Measurements from ENCODE around the gene ARHGEF10L. TPM values are rescaled to one million over a fixed set of nuclear protein-coding genes. Genes with fewer than 3 reads are reported as not detected.
"Not testable (repeated sequence)": the region's sequence is repeated elsewhere in the genome, so short reads cannot be mapped to it uniquely, and the experiment has no call there.

The ARHGEF10L gene
- total RNA-seq, 2 experiments from 2014 or later, result not detected

DNA sequence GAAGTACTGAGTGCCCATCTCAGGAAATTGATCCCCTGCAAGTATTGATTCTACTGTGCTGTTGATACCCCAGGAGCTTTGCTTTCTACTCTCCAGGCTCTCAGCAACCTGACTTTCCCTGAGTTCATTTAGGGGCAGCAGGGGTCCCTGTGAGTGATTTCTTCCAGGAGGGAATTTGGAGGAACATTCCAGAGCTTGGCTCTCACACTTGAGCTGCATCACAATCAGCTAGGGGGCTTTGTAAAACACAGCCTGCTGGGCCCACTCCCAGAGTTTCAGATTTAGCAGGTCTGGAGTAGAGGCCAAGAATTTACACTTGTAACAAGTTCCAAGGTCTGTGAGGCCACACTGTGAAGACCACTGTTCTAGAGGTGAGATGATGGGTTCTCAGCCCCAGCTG lies 199.6 kb downstream of the ARHGEF10L start:
- Mint-ChIP-seq H3K9me3 (no peaks in the 10 kb centered on the region), H3K4me1 (no peaks in the 10 kb centered on the region), H3K27ac (no peak overlapping the region), H3K27me3 (peaks cover 12% of the 10 kb centered on the region), H3K36me3 (no peaks in the 10 kb centered on the region), H3K4me3 (no peak overlapping the region)
- no peak for DNase-seq

DNA sequence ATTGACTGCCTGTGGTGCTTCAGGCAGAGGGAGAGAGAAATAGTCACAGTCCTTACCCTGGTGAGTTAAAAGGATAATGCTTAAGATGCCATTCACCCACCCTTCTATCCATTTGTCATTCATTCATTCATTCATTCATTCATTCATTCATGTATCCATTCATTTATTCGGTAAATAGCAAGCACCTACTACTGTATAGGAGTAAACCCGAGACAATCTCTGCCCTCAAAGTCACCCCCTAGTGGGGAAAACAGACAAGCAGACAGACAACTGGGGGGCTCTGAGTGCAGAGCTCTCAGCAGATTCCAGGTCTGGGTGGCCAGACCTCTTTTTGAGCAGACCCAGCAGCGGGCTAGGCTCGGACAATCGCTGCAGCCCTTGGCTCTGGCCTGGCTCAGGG lies 201.6 kb downstream of the ARHGEF10L start:
- Mint-ChIP-seq H3K4me1 (no peaks in the 10 kb centered on the region), H3K27ac (no peak overlapping the region), H3K9me3 (no peaks in the 10 kb centered on the region), H3K36me3 (no peaks in the 10 kb centered on the region), H3K4me3 (no peak overlapping the region), H3K27me3 (peaks cover 15% of the 10 kb centered on the region)
- DNase-seq, result no peak

DNA sequence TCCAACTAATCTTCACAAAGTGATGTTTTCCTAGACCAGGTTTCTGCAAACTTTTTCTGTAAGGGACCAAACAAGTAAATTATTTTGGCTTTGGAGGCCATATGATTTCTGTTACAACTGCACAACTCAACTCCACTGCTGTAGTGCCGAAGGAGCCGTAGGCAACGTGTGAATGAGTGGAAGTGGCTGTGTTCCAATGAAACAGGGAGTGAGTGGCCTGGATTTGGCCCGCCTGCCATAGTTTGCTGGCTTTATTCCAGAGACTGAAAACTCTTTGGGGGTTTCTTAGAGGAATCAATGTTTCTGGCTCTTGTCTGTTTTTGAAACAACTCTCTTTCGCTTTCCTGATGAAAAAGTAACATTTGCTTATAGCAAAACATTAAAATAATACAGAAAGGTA lies 203.1 kb downstream of the ARHGEF10L start:
- DNase-seq, result no peak
- H3K27me3 Mint-ChIP-seq, result peaks cover 15% of the 10 kb centered on the region
- no peaks in the 10 kb centered on the region for H3K36me3 Mint-ChIP-seq
- no peaks in the 10 kb centered on the region for H3K4me1 Mint-ChIP-seq
- H3K27ac Mint-ChIP-seq, result no peak overlapping the region
- no peaks in the 10 kb centered on the region for H3K9me3 Mint-ChIP-seq
- no peak overlapping the region for H3K4me3 Mint-ChIP-seq

DNA sequence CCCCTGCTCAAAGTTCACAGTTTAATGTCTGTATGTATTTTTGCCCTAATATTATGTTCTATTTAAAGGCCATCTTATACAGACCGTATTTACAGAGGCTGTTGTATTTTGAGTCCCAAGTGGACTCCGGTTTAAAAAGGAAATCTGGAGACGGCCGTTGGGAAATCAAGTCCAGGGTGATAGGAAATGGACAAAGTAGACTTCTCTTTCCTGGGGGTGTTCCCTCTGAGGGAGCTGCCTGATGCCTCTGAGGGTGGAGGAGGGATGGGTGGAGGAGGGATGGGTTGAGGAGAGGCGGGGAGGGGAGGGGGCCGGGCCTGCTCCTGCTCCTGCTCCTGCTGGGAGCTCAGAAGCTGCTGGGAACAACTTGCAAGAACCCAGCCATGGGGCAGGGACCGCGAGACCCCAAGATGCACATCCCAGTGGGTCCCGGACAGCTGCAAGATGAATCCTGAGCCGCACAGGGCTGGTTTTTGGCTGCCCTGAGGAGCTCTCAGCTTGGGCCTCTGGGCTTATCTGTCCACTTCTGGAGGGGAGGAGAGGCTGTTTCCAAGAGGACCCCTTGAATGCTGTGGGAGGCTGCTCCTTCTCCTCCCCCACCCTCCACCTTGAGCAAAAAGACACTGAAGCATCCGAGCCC lies 203.6 kb downstream of the ARHGEF10L start:
- H3K36me3 Mint-ChIP-seq, result no peaks in the 10 kb centered on the region
- H3K4me1 Mint-ChIP-seq, result no peaks in the 10 kb centered on the region
- no peak overlapping the region for H3K4me3 Mint-ChIP-seq
- no peak for DNase-seq
- H3K27me3 Mint-ChIP-seq, result peaks cover 15% of the 10 kb centered on the region
- no peak overlapping the region for H3K27ac Mint-ChIP-seq
- no peaks in the 10 kb centered on the region for H3K9me3 Mint-ChIP-seq

DNA sequence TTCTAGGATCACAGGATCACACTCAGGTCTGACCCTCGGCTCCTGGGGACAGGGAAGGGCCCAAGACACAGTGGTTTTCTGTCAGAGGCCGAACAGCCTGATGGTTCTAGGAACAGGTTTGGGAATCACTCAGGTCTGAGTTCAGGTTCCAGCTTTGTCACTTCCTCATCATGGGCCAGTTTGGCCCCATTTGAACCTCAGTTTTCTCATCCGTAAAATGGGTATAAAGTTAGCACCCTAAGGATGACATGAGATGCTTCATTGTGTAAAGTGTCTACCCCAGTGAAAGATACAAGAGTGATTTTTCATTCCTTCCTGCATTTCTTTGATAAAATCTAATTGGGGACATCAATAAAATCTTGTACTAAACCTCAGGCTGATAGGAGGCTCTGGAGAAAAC lies 204.4 kb downstream of the ARHGEF10L start:
- no peak for DNase-seq
- peaks cover 15% of the 10 kb centered on the region for H3K27me3 Mint-ChIP-seq
- no peak overlapping the region for H3K27ac Mint-ChIP-seq
- no peaks in the 10 kb centered on the region for H3K9me3 Mint-ChIP-seq
- H3K4me3 Mint-ChIP-seq, result no peak overlapping the region
- H3K4me1 Mint-ChIP-seq, result no peaks in the 10 kb centered on the region
- H3K36me3 Mint-ChIP-seq, result no peaks in the 10 kb centered on the region

DNA sequence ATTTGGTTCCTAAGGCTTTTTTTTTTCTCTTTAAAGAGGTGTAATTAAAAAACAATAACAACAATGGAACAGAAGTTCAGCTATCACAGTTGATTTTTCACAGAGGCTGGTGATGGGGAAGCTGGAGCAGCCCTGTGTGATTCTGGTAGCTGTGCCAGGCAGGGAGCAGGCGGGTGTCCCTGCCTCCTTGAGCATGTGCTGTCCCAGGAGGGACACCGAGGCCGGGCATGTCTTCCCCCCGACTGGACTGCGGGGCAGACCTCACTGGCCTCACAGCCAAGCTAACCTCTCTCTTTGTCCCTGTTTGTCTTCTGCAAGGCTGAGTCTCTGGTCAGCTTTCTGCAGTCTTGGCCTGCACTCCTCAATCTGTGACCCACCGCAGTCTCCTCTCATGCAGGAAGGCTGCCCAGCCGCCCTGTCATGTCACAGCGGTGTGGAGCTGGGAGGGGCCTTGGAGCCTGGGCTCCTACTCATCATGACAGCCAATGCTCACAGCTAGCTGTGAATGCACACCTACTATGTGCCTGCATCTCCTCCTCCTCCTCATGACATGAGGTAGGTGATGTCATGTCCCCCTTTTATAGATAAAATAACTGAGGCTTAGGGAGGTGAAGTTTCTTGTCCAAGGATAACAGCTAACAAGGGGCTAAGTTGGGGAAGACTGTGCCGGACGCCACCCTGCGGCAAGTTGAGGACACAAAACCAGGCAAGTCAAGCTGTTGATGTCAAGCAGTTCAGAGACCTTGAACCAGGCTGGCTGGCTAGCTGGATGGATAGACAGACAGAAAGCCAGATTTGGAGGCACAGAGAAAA lies 205.4 kb downstream of the ARHGEF10L start:
- H3K4me1 Mint-ChIP-seq, result no peaks in the 10 kb centered on the region

DNA sequence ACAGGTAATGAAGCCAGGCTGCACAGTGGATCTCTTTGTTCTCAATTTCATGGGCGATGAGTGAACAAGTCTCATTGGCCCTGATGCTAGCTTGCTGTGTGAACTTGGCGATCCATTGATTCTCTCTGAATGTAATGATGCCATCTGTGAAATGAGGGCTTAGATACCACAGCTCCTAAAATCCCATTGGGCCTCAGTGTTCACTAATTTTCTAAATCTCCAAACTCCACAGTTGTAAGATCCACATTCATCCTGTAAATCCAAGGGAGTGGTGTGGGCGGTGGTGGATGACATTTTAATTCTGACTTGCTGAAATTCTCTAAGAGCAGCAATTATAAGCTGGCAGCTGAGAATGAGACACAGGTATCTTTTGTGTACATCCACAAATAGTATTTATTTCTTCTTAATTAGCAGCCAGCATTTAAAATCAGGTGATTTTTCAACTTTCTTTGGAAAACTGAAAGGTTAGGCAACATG lies 206.0 kb downstream of the ARHGEF10L start:
- Mint-ChIP-seq H3K27me3 (peaks cover 13% of the 10 kb centered on the region), H3K36me3 (no peaks in the 10 kb centered on the region), H3K4me3 (no peak overlapping the region), H3K4me1 (no peaks in the 10 kb centered on the region), H3K9me3 (no peaks in the 10 kb centered on the region), H3K27ac (no peak overlapping the region)
- DNase-seq, result no peak

More for the DNA sequence above, 205.4 kb downstream of the ARHGEF10L start:
- DNase-seq, result no peak
- H3K27me3 Mint-ChIP-seq, result peaks cover 15% of the 10 kb centered on the region
- no peaks in the 10 kb centered on the region for H3K36me3 Mint-ChIP-seq
- H3K9me3 Mint-ChIP-seq, result no peaks in the 10 kb centered on the region
- H3K27ac Mint-ChIP-seq, result no peak overlapping the region
- H3K4me3 Mint-ChIP-seq, result no peak overlapping the region

DNA sequence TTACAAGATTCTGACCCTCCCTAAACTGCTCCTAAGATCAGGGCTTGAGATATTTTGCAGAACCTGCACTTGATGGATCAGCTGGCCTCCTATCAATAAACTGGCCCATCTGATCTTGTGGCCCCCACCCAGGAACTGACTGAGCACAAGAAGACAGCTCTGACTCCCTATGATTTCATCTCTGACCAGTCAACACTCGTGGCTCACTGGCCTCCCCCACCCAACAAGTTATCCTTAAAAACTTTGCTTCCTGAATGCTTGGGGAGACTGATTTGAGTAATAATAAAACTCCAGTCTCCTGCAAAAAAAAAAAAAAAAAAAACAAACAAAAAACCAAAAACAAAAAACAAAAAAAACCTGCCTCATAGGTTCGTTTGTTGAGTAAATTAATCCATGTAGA lies 206.8 kb downstream of the ARHGEF10L start:
- not testable (repeated sequence) for H3K27me3 Mint-ChIP-seq, H3K4me3 Mint-ChIP-seq, H3K36me3 Mint-ChIP-seq, H3K27ac Mint-ChIP-seq, H3K4me1 Mint-ChIP-seq, DNase-seq, H3K9me3 Mint-ChIP-seq

DNA sequence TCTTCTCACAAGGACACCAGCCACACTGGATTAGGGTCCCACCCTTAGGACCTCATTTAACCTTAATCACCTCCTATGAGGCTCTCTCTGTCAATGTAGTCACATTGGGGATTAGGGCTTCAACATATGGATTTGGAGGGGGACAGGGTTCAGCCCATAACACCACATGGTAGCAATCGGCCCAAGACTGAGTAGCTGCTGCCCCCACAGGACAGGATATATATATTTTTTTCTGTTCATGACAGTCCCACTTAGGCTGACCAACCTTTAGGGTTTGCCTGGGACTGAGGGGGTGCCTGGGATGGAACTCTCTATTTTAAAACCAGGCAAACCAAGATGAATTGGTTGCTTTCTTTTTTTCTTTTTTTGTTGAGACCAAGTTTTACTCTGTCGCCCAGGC lies 207.4 kb downstream of the ARHGEF10L start:
- Mint-ChIP-seq H3K4me3 (no peak overlapping the region), H3K9me3 (no peaks in the 10 kb centered on the region), H3K36me3 (no peaks in the 10 kb centered on the region), H3K27me3 (peaks cover 4% of the 10 kb centered on the region), H3K27ac (no peak overlapping the region), H3K4me1 (no peaks in the 10 kb centered on the region)
- DNase-seq, result no peak

Other genes starting within 250 kb of the ARHGEF10L start
- gene PADI4, start 231.5 kb upstream of the ARHGEF10L start, total RNA-seq, result 1 to 10 TPM; 3.7 to 4.2 TPM
- gene PADI6, start 167.5 kb upstream of the ARHGEF10L start, total RNA-seq, result not detected
- gene RCC2, start 100.0 kb upstream of the ARHGEF10L start, total RNA-seq, result 100 to 1,000 TPM; 192 to 196 TPM
- not detected for gene ACTL8, start 215.6 kb downstream of the ARHGEF10L start, total RNA-seq

Measured in activated naive CD8-positive, alpha-beta T cell treated with anti-CD3 and anti-CD28 coated beads for 36 hours (primary cell).